Measurements from ENCODE around the gene C20orf144. TPM values are rescaled to one million over a fixed set of nuclear protein-coding genes. Genes with fewer than 3 reads are reported as not detected.

C20orf144 gene
- total and polyA plus RNA-seq, 9 of the 15 experiments (the other 6 are each of a cell fraction or from before 2014, with no cell fraction given) = 0.04 to 0.23 (median 0.11) TPM; not detected in 2

DNA sequence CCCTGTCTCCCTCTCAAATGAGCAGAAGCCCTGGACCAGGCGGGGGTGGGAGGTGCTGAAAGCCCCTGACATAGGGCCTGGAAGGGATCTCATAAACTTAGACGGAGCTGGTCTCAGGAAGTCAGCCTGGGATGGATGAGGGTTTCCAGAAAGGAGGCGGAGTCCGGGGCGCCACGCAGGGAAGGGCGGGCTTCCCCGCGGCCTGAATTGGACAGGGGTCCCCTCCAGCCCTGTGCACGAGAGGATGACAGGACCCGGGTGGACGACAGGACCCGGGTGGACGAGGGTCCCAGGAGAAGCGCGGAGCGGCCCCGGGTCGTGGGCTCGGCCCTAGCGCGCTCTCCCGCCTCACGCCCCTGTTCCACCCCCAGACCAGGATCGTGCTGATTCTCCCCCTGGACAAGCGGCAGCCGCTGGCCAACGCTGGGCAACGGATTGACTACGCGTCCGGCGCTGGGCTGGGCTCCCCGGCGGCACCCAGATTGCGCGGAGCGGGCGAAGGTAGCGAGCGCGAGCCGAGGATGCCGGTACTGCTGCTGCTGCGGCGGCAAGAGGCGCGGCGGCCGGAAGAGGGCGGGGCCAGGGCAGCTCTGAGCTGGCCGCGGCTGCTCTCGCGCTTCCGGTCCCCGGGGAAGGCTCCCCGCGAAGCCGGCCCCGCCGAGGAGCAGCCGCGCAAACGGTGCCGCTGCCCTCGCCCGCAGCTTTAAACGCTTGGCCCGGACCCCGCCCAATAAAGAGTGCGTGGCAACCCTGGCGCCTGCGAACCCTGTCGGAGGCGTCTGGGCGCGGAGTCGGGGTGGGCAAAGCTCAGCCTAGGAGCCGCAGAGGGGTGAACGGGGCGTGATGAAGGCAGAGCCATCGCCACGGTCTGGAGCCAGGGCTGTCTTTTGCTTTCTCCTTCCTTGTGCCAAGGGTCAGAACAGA, 1.3 kb downstream of the C20orf144 start (continued):
- TF ChIP-seq, protein P1, sequence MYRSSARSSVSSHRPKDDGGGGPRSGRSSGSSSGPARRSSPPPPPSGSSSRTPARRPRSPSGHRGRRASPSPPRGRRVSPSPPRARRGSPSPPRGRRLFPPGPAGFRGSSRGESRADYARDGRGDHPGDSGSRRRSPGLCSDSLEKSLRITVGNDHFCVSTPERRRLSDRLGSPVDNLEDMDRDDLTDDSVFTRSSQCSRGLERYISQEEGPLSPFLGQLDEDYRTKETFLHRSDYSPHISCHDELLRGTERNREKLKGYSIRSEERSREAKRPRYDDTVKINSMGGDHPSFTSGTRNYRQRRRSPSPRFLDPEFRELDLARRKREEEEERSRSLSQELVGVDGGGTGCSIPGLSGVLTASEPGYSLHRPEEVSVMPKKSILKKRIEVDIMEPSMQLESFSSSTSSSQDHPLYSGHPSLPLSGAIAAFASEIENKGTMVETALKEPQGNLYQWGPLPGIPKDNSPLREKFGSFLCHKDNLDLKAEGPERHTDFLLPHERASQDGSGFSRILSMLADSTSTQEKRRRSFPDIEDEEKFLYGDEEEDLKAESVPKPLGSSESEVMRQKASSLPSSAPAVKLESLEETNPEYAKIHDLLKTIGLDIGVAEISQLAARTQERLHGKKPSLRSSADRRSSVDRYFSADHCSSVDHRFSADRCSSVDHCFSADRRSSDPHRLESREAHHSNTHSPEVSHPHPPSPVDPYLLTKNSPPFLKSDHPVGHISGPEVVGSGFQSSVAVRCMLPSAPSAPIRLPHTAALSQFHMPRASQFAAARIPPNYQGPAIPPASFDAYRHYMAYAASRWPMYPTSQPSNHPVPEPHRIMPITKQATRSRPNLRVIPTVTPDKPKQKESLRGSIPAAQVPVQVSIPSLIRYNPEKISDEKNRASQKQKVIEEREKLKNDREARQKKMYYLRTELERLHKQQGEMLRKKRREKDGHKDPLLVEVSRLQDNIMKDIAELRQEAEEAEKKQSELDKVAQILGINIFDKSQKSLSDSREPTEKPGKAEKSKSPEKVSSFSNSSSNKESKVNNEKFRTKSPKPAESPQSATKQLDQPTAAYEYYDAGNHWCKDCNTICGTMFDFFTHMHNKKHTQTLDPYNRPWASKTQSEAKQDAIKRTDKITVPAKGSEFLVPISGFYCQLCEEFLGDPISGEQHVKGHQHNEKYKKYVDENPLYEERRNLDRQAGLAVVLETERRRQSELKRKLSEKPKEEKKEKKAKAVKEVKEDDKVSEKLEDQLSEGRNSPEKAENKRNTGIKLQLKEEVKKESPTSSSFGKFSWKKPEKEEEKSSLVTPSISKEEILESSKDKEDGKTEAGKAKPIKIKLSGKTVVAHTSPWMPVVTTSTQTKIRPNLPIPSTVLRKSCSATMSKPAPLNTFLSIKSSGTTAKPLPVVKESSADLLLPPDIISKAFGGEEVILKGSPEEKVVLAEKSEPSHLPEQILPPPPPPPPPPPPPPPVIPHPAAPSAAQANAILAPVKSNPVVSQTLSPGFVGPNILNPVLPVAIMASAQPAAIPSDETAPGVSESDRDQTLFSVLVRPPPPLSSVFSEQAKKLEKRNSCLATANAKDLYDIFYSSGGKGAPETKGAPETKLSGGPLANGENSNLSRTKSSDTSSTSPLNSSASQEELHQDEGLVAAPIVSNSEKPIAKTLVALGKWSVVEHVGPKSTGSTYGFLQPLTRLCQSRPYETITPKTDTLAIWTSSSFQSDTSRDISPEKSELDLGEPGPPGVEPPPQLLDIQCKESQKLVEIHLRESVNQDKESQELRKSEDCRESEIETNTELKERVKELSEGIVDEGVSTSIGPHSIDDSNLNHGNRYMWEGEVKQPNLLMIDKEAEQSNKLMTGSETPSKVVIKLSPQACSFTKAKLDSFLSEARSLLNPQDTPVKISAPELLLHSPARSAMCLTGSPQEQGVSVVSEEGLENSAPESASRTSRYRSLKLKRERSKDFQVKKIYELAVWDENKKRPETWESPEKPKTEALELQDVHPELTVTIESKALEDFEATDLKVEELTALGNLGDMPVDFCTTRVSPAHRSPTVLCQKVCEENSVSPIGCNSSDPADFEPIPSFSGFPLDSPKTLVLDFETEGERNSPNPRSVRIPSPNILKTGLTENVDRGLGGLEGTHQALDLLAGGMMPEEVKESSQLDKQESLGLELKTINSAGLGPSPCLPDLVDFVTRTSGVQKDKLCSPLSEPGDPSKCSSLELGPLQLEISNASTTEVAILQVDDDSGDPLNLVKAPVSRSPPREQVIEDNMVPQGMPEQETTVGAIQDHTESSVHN (IDR thresholded peaks at IDR 0.05; ENCODE audit: borderline replicate concordance in 1 of 2, low read depth in 1 of 2) = no peak
- TF ChIP-seq DMBX1 (CRISPR knock-in tag; IDR thresholded peaks at IDR 0.05; ENCODE audit: borderline replicate concordance) = 0 out of 2 replicates have a peak, but pooled peaks have one; percentile 34
- TF ChIP-seq GATAD2A (IDR thresholded peaks at IDR 0.05) = 0 out of 2 replicates have a peak, but pooled peaks have one; percentile 10
- TF ChIP-seq RFX7 (CRISPR knock-in tag; IDR thresholded peaks at IDR 0.05) = no peak
- TF ChIP-seq, protein P2, sequence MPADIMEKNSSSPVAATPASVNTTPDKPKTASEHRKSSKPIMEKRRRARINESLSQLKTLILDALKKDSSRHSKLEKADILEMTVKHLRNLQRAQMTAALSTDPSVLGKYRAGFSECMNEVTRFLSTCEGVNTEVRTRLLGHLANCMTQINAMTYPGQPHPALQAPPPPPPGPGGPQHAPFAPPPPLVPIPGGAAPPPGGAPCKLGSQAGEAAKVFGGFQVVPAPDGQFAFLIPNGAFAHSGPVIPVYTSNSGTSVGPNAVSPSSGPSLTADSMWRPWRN (IDR thresholded peaks at IDR 0.05; ENCODE audit: low read depth) = no peak
- no peak for TF ChIP-seq ZFP1 (CRISPR knock-in tag; IDR thresholded peaks at IDR 0.05)
- no peak for TF ChIP-seq SMAD3 (CRISPR knock-in tag; conservative IDR thresholded peaks at IDR 0.05)
- TF ChIP-seq DACH1 (IDR thresholded peaks at IDR 0.05; ENCODE audit: partially characterized antibody) = no peak
- TF ChIP-seq YY1 (IDR thresholded peaks at IDR 0.05; ENCODE audit: borderline replicate concordance in 1 of 3, control insufficient read depth in 1 of 3, extremely low read depth in 1 of 3, insufficient read depth in 3 of 3, insufficient read length in 1 of 3, insufficient replicate concordance in 2 of 3, low read depth in 1 of 3, low read length in 2 of 3) = peak in 2 of 3 experiments; percentile 57 to 59
- TF ChIP-seq ETS2 (tag; IDR thresholded peaks at IDR 0.05; ENCODE audit: borderline replicate concordance, poor library complexity, severe bottlenecking) = no peak
- 0 out of 2 replicates have a peak, but pooled peaks have one; percentile 69 for TF ChIP-seq E2F3 (CRISPR knock-in tag; IDR thresholded peaks at IDR 0.05)
- TF ChIP-seq, protein P3, sequence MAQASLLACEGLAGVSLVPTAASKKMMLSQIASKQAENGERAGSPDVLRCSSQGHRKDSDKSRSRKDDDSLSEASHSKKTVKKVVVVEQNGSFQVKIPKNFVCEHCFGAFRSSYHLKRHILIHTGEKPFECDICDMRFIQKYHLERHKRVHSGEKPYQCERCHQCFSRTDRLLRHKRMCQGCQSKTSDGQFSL (CRISPR knock-in tag; IDR thresholded peaks at IDR 0.05) = no peak
- TF ChIP-seq, protein P3 (tag; IDR thresholded peaks at IDR 0.05) = no peak
- TF ChIP-seq HOXB6 (CRISPR knock-in tag; IDR thresholded peaks at IDR 0.05; ENCODE audit: borderline replicate concordance) = no peak
- no peak for TF ChIP-seq SMARCB1 (IDR thresholded peaks at IDR 0.05; ENCODE audit: insufficient read length, low read depth)

All from K562 (cell line).